Measurements from ENCODE around the gene HDGFL2.

HDGFL2 gene

DNA sequence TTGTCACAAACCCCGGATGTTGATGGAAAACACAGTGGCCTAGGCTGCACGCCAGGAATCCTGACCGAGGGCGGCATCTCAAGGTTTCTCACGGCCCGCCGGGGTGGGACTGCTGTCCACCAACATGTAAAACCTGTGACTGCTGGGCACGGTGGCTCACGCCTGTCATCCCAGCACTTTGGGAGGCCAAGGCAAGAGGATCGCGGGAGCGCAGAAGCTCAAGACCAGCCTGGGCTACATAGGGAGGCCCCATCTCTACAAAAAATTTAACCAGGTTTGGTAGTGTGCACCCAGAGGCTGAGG, 35.0 kb downstream of the HDGFL2 start:
- H3K79me2 ChIP-seq (ENCODE audit: insufficient read depth, low read length): no peaks in the 10 kb centered on the region
- no peaks in the 10 kb centered on the region for H4K20me1 ChIP-seq (ENCODE audit: insufficient read depth, low read length)
- H3K4me2 ChIP-seq (ENCODE audit: insufficient read depth, low read length): no peak overlapping the region
- no peak overlapping the region for H3K27ac ChIP-seq (ENCODE audit: low read length)
- ATAC-seq (ENCODE audit: insufficient read depth, low read depth) (no peak), DNase-seq (no peak)
- no peak overlapping the region for H2AFZ ChIP-seq (ENCODE audit: low read depth, low read length)
- H3K4me3 ChIP-seq (ENCODE audit: low read depth in 1 of 2, low read length in 2 of 2): no peak overlapping the region
- no peaks in the 10 kb centered on the region for H3K9me3 ChIP-seq (ENCODE audit: insufficient read depth, low read length, severe bottlenecking)
- no peak overlapping the region for H3K9ac ChIP-seq (ENCODE audit: low read depth, low read length)
- no peaks in the 10 kb centered on the region for H3K27me3 ChIP-seq (ENCODE audit: insufficient read depth, low read length, poor library complexity)
- no peaks in the 10 kb centered on the region for H3K4me1 ChIP-seq (ENCODE audit: insufficient read depth, low read length)
- H3K36me3 ChIP-seq (ENCODE audit: insufficient read depth, low read length): peaks cover 40% of the 10 kb centered on the region
- TF ChIP-seq CTCF (IDR thresholded peaks at IDR 0.05; ENCODE audit: borderline replicate concordance, extremely low read depth, low read length, poor library complexity, severe bottlenecking) (no peak), EZH2 (IDR thresholded peaks at IDR 0.05; ENCODE audit: borderline replicate concordance, low read depth, low read length, severe bottlenecking) (no peak)

- H3K4me1 ChIP-seq (ENCODE audit: insufficient read depth, low read length): no peaks in the 10 kb centered on the region
- H3K4me2 ChIP-seq (ENCODE audit: insufficient read depth, low read length): no peak overlapping the region
- H3K79me2 ChIP-seq (ENCODE audit: insufficient read depth, low read length): no peaks in the 10 kb centered on the region
- H3K4me3 ChIP-seq (ENCODE audit: low read depth in 1 of 2, low read length in 2 of 2): no peak overlapping the region
- H3K9me3 ChIP-seq (ENCODE audit: insufficient read depth, low read length, severe bottlenecking): no peaks in the 10 kb centered on the region
- peaks cover 33% of the 10 kb centered on the region for H3K36me3 ChIP-seq (ENCODE audit: insufficient read depth, low read length)
- no peak for TF ChIP-seq CTCF (IDR thresholded peaks at IDR 0.05; ENCODE audit: borderline replicate concordance, extremely low read depth, low read length, poor library complexity, severe bottlenecking)
- no peak for TF ChIP-seq EZH2 (IDR thresholded peaks at IDR 0.05; ENCODE audit: borderline replicate concordance, low read depth, low read length, severe bottlenecking)
- H3K9ac ChIP-seq (ENCODE audit: low read depth, low read length): no peak overlapping the region
- H3K27me3 ChIP-seq (ENCODE audit: insufficient read depth, low read length, poor library complexity): no peaks in the 10 kb centered on the region
- no peak overlapping the region for H2AFZ ChIP-seq (ENCODE audit: low read depth, low read length)
- H4K20me1 ChIP-seq (ENCODE audit: insufficient read depth, low read length): no peaks in the 10 kb centered on the region
- no peak overlapping the region for H3K27ac ChIP-seq (ENCODE audit: low read length)
- DNase-seq (no peak), ATAC-seq (ENCODE audit: insufficient read depth, low read depth) (no peak)
Observed at GRCh38 chr19:4507804-4508203, 35.7 kb downstream of the HDGFL2 start.

DNA sequence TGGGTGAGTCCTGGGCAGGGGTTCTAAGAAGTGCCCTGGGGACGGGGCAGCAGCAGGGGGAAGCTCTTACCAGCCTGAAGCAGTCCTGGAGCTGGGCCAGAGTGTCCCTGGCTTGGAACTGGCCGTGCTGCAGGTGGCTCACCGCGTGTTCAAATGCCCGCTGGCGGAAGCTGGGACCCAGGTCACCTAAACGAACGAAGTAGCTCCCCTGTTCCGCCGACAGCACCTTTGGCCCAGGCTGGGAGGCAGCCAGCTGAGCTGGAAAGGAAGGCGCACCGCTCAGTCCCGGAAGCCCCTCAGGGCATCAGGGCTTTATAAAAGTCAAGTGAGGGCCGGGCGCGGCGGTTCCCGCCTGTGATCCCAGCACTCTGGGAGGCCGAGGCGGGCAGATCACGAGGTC, 36.6 kb downstream of the HDGFL2 start:
- no peak for TF ChIP-seq EZH2 (IDR thresholded peaks at IDR 0.05; ENCODE audit: borderline replicate concordance, low read depth, low read length, severe bottlenecking)
- TF ChIP-seq CTCF (IDR thresholded peaks at IDR 0.05; ENCODE audit: borderline replicate concordance, extremely low read depth, low read length, poor library complexity, severe bottlenecking): no peak
- H3K4me2 ChIP-seq (ENCODE audit: insufficient read depth, low read length): no peak overlapping the region
- no peak overlapping the region for H2AFZ ChIP-seq (ENCODE audit: low read depth, low read length)

More for the DNA sequence above, 36.6 kb downstream of the HDGFL2 start:
- Histone ChIP-seq H3K9me3 (ENCODE audit: insufficient read depth, low read length, severe bottlenecking) (no peaks in the 10 kb centered on the region), H3K36me3 (ENCODE audit: insufficient read depth, low read length) (peaks cover 24% of the 10 kb centered on the region), H3K27me3 (ENCODE audit: insufficient read depth, low read length, poor library complexity) (no peaks in the 10 kb centered on the region), H3K27ac (ENCODE audit: low read length) (no peak overlapping the region), H3K4me1 (ENCODE audit: insufficient read depth, low read length) (no peaks in the 10 kb centered on the region), H3K79me2 (ENCODE audit: insufficient read depth, low read length) (no peaks in the 10 kb centered on the region), H3K9ac (ENCODE audit: low read depth, low read length) (no peak overlapping the region), H3K4me3 (ENCODE audit: low read depth in 1 of 2, low read length in 2 of 2) (no peak overlapping the region), H4K20me1 (ENCODE audit: insufficient read depth, low read length) (no peaks in the 10 kb centered on the region)
- ATAC-seq (ENCODE audit: insufficient read depth, low read depth): no peak
- no peak for DNase-seq
